ENCODE measurements around the gene TMEM45B. TPM values are rescaled to one million over a fixed set of nuclear protein-coding genes. Genes with fewer than 3 reads are reported as not detected.

Gene TMEM45B
- total and polyA plus RNA-seq, 2 of the 13 experiments (the other 11 are each of a cell fraction or from before 2014, with no cell fraction given), result 29.1 to 181 TPM

DNA sequence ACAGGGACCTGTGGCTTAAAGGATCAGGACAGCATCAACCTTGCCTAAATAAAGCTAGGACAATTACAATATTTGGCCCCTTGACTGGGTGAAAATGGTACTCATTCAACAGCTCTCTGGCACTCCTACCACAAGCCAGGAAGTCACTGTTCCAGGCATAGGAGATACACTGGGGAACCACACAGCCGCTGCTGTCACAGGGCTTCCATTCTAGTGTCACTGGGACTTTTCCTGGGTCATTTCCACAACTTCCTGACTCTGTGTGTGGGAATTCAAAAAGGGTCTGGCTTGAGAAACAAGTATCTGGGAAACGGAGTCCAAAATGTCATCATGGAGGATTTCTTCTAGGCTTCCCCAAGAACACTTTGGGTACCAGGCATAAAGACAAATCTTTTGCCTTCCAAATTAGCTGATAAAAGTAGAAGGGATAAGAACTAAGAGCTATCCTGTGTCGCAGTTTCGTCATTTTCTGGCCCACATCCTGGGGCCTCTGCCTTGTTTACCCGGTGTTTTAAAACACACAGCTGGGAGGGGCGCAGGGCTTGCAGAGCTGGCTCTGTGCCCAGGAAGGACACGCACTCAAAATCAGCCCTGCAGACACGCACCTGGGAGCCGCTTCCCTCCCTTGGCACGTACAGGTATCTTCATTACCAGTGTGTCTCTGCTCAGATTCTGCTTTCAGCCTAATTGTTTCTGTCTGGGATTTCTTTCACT lies 38.0 kb downstream of the TMEM45B start (continued):
- TF ChIP-seq MAF1 (CRISPR knock-in tag; IDR thresholded peaks at IDR 0.05; ENCODE audit: borderline replicate concordance) (no peak), DDIT3 (CRISPR knock-in tag; IDR thresholded peaks at IDR 0.05) (no peak), NFYB (CRISPR knock-in tag; IDR thresholded peaks at IDR 0.05) (no peak), ERF (CRISPR knock-in tag; IDR thresholded peaks at IDR 0.05) (peak; percentile 78; the same call in 1 of the 2 replicates), ZNF501 (CRISPR knock-in tag; IDR thresholded peaks at IDR 0.05) (peak; percentile 59; the same call in 1 of the 2 replicates), HNRNPUL1 (IDR thresholded peaks at IDR 0.05; ENCODE audit: low read depth, low read length) (no peak), RCOR2 (CRISPR knock-in tag; IDR thresholded peaks at IDR 0.05) (peak; percentile 59; the same call in 1 of the 2 replicates), ZZZ3 (CRISPR knock-in tag; IDR thresholded peaks at IDR 0.05; ENCODE audit: borderline replicate concordance) (no peak), POLR2G (IDR thresholded peaks at IDR 0.05; ENCODE audit: low read depth, low read length) (no peak; the same call in 1 of the 2 replicates), KLF11 (CRISPR knock-in tag; IDR thresholded peaks at IDR 0.05) (no peak), ATM (IDR thresholded peaks at IDR 0.05; ENCODE audit: borderline replicate concordance) (no peak), NKX3-1 (CRISPR knock-in tag; IDR thresholded peaks at IDR 0.05) (no peak), ZNF431 (CRISPR knock-in tag; IDR thresholded peaks at IDR 0.05; ENCODE audit: borderline replicate concordance, low read depth) (peak; percentile 25; the same call in 1 of the 2 replicates), KDM3A (CRISPR knock-in tag; IDR thresholded peaks at IDR 0.05; ENCODE audit: low read depth) (no peak), ELF3 (CRISPR knock-in tag; IDR thresholded peaks at IDR 0.05) (peak; percentile 95)
- TF ChIP-seq, protein P1, sequence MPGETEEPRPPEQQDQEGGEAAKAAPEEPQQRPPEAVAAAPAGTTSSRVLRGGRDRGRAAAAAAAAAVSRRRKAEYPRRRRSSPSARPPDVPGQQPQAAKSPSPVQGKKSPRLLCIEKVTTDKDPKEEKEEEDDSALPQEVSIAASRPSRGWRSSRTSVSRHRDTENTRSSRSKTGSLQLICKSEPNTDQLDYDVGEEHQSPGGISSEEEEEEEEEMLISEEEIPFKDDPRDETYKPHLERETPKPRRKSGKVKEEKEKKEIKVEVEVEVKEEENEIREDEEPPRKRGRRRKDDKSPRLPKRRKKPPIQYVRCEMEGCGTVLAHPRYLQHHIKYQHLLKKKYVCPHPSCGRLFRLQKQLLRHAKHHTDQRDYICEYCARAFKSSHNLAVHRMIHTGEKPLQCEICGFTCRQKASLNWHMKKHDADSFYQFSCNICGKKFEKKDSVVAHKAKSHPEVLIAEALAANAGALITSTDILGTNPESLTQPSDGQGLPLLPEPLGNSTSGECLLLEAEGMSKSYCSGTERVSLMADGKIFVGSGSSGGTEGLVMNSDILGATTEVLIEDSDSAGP (CRISPR knock-in tag; IDR thresholded peaks at IDR 0.05; ENCODE audit: borderline replicate concordance), result no peak
- TF ChIP-seq, protein P2, sequence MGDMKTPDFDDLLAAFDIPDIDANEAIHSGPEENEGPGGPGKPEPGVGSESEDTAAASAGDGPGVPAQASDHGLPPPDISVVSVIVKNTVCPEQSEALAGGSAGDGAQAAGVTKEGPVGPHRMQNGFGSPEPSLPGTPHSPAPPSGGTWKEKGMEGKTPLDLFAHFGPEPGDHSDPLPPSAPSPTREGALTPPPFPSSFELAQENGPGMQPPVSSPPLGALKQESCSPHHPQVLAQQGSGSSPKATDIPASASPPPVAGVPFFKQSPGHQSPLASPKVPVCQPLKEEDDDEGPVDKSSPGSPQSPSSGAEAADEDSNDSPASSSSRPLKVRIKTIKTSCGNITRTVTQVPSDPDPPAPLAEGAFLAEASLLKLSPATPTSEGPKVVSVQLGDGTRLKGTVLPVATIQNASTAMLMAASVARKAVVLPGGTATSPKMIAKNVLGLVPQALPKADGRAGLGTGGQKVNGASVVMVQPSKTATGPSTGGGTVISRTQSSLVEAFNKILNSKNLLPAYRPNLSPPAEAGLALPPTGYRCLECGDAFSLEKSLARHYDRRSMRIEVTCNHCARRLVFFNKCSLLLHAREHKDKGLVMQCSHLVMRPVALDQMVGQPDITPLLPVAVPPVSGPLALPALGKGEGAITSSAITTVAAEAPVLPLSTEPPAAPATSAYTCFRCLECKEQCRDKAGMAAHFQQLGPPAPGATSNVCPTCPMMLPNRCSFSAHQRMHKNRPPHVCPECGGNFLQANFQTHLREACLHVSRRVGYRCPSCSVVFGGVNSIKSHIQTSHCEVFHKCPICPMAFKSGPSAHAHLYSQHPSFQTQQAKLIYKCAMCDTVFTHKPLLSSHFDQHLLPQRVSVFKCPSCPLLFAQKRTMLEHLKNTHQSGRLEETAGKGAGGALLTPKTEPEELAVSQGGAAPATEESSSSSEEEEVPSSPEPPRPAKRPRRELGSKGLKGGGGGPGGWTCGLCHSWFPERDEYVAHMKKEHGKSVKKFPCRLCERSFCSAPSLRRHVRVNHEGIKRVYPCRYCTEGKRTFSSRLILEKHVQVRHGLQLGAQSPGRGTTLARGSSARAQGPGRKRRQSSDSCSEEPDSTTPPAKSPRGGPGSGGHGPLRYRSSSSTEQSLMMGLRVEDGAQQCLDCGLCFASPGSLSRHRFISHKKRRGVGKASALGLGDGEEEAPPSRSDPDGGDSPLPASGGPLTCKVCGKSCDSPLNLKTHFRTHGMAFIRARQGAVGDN (CRISPR knock-in tag; IDR thresholded peaks at IDR 0.05), result peak; percentile 92
- TF ChIP-seq, protein P3, sequence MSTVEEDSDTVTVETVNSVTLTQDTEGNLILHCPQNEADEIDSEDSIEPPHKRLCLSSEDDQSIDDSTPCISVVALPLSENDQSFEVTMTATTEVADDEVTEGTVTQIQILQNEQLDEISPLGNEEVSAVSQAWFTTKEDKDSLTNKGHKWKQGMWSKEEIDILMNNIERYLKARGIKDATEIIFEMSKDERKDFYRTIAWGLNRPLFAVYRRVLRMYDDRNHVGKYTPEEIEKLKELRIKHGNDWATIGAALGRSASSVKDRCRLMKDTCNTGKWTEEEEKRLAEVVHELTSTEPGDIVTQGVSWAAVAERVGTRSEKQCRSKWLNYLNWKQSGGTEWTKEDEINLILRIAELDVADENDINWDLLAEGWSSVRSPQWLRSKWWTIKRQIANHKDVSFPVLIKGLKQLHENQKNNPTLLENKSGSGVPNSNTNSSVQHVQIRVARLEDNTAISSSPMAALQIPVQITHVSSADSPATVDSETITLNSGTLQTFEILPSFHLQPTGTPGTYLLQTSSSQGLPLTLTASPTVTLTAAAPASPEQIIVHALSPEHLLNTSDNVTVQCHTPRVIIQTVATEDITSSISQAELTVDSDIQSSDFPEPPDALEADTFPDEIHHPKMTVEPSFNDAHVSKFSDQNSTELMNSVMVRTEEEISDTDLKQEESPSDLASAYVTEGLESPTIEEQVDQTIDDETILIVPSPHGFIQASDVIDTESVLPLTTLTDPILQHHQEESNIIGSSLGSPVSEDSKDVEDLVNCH (CRISPR knock-in tag; IDR thresholded peaks at IDR 0.05), result no peak
- TF ChIP-seq, protein P4, sequence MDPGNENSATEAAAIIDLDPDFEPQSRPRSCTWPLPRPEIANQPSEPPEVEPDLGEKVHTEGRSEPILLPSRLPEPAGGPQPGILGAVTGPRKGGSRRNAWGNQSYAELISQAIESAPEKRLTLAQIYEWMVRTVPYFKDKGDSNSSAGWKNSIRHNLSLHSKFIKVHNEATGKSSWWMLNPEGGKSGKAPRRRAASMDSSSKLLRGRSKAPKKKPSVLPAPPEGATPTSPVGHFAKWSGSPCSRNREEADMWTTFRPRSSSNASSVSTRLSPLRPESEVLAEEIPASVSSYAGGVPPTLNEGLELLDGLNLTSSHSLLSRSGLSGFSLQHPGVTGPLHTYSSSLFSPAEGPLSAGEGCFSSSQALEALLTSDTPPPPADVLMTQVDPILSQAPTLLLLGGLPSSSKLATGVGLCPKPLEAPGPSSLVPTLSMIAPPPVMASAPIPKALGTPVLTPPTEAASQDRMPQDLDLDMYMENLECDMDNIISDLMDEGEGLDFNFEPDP (CRISPR knock-in tag; conservative IDR thresholded peaks at IDR 0.05), result no peak
